Stimulated activated CD8-positive, alpha-beta memory T cell treated with anti-CD3 and anti-CD28 coated beads, Interleukin-7, amount 100 ng/mL, for 48 hours (primary cell): ENCODE data around the gene TCHP.

Experiments
- DNase-seq, 2 donors: peaks; one replicate each; pipeline ENCODE4 v3.0.0-alpha.2; 2020; ENCODE audit warnings: low read depth in 1 of 2; ENCODE audit errors: extremely low read depth in 1 of 2

TCHP gene

GRCh38 chr12:109932878-109933503 lies 32.9 kb downstream of the TCHP start:
- DNase-seq, result no peak

- no peak for DNase-seq
These were observed 34.0 kb downstream of the TCHP start for GRCh38 chr12:109934026-109934425.

- DNase-seq, result no peak
These were observed 37.3 kb downstream of the TCHP start for GRCh38 chr12:109937371-109937770.

- DNase-seq, result no peak
These were observed 38.9 kb downstream of the TCHP start for GRCh38 chr12:109938947-109939346.

GRCh38 chr12:109939504-109939903 lies 39.4 kb downstream of the TCHP start:
- DNase-seq, result no peak

- DNase-seq, result no peak
These were observed 40.4 kb downstream of the TCHP start for GRCh38 chr12:109940339-109940923.

GRCh38 chr12:109943811-109944210 lies 43.7 kb downstream of the TCHP start:
- DNase-seq, result no peak

- no peak for DNase-seq
These were observed 44.7 kb downstream of the TCHP start for GRCh38 chr12:109944561-109945359.

- no peak for DNase-seq
These were observed 46.4 kb downstream of the TCHP start for GRCh38 chr12:109946505-109946904.

GRCh38 chr12:109946913-109947312 lies 46.8 kb downstream of the TCHP start:
- DNase-seq, result no peak

GRCh38 chr12:109947521-109947920 lies 47.4 kb downstream of the TCHP start:
- no peak for DNase-seq

GRCh38 chr12:109948368-109948767 lies 48.3 kb downstream of the TCHP start:
- no peak for DNase-seq

- no peak for DNase-seq
These were observed 49.0 kb downstream of the TCHP start for GRCh38 chr12:109949089-109949488.

- no peak for DNase-seq
These were observed 50.6 kb downstream of the TCHP start for GRCh38 chr12:109950625-109951024.

GRCh38 chr12:109951136-109951535 lies 51.1 kb downstream of the TCHP start:
- no peak for DNase-seq

GRCh38 chr12:109951751-109952150 lies 51.7 kb downstream of the TCHP start:
- no peak for DNase-seq

- DNase-seq, result no peak
These were observed 52.2 kb downstream of the TCHP start for GRCh38 chr12:109952160-109952858.

GRCh38 chr12:109952873-109953272 lies 52.8 kb downstream of the TCHP start:
- no peak for DNase-seq

- DNase-seq, result no peak
These were observed 53.6 kb downstream of the TCHP start for GRCh38 chr12:109953656-109954055.

- DNase-seq, result no peak
These were observed 58.3 kb downstream of the TCHP start for GRCh38 chr12:109958374-109958773.

- no peak for DNase-seq
These were observed 59.5 kb downstream of the TCHP start for GRCh38 chr12:109959411-109960093.
